Stimulated activated CD8-positive, alpha-beta memory T cell treated with anti-CD3 and anti-CD28 coated beads, Interleukin-4, amount 100 ng/mL, for 1 hour (primary cell): ENCODE data around the gene MDC1.

ENCODE experiments used
- DNase-seq, 2 donors: peaks; one replicate each; pipeline ENCODE4 v3.0.0-alpha.2; 2020; ENCODE audit warnings: low read depth in 2 of 2, low spot score in 1 of 2

The MDC1 gene

DNA sequence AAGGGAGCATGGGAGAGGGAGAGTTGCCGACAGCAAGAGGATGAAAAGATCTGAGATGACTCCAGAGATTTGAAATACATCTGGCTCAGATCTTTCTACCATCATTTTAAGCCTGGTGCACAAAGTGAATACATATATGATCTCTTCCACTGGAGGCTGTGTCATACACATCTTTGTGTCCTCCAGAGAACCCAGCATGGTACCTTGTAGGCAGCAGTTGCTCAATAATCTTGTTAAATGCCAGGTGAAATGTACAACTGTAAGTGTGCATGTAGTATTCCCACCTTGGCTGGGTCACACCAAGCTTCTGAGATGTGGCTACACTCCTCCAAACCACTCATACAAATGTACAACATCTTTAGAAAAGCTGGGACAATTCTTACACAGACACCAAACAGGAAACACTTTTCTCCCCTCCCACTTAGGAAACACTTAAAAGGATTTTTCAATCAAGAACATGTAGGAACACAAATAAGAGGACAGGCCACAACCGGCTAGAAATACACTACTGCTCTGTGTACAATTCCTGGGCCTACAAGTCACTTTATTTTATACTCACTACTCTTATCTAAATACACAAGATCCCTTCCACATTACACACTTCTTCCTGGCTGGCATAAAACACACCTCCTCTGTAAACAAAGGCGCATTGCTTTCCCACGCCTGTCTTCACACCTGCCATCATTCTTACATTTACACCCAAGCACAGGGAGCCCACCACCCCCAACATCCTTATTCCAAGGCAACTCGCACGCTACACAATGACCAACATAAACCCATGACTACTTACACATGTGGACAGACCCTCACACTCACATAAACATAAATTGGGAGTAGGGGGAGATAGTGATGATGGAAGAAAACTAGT lies 31.1 kb upstream of the MDC1 start:
- no peak for DNase-seq

GRCh38 chr6:30747300-30747687 lies 30.2 kb upstream of the MDC1 start:
- DNase-seq, result no peak

GRCh38 chr6:30744054-30744805 lies 27.1 kb upstream of the MDC1 start, which contains the start of gene IER3:
Gene IER3, minus strand, starts transcription at chr6:30744547. Its CDS starts 29 bp downstream, at chr6:30744518.
- peak in 1 of 2 donors; percentile 51 for DNase-seq

DNA sequence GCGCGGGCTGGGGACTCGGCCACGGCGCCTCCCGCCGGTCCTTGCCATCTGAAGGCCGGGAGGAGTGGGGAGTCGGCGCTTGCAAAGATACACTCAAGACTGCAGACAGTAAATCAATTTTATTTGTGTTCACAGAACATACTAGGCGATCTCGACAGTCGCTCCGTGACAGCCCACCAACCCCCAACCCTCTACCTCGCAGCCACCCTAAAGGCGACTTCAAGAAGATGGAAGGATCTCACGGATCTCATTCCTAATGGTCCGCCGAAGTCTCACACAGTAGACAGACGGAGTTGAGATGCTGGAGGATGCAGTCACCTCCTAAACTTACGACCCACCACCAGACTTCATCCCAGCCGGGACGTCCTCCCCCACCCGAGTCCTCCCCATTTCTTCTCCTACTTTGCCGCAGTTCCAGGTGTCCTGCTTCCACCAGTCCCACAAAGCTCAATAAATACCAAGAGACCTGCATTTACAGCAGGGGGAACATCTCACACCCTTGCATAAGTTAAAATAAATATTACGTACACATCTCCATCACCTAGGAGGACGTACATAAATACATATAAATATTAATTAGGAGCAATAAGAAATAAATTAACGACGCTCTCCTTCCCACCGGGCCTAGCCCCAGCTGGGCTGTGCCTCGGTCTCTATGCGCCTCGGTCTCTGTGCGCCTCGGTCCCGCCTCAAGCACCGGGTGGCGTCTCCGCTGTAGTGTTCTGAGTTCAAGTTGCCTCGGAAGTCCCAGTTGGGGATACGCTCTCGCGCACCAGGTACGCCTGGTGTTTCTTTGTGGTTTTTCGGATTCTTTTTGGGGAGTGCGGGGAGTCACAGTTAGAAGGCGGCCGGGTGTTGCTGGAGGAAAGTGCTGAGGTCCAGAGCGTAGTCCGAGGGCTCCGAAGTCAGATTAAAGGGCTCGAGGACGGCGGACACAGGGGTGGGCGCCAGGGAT lies 26.3 kb upstream of the MDC1 start:
- no peak for DNase-seq

DNA sequence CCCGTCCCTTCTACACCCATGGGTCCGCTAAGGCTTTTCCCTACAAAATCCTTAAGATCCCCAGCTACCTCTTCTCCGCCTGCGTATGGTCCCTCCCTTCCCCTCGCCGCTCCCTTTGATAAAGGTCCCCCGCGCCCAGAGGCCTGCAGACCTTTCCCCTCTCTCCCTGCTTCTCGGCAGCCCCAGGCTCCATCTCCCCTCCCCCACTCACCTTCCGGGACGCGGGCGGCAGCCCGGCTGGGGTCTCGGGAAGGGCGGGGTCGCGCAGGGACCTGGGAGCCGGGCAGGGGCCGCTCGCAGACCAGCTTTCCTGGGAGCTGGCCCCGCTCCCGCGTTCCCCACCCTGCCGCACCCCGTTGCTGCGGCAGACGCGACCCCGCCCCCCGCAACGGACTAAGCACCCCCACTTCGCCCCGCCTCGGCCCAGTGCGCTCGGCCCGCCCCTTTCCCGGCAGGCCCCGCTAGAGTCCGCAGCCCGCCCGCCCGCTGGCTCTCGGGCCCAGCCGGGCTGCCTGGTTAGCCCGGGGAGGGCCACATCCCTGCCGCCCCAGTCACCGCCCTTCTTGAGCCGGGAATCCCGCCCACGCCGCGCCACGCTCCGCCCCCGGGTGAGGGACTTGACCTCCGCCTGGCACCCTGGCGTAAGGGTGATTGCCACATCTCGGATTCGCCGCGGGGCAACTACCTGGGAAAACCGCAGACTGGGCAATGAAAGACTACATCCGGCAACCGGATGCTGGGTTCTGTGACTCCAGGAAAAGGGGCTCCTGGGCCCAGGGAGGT lies 25.4 kb upstream of the MDC1 start, which contains the start of gene FLOT1:
TSS of gene FLOT1 (minus strand) at position 372 of the 783 bp plus-strand sequence. CDS start 498 bp downstream, outside the sequence.
- DNase-seq, result peak; percentile 72

DNA sequence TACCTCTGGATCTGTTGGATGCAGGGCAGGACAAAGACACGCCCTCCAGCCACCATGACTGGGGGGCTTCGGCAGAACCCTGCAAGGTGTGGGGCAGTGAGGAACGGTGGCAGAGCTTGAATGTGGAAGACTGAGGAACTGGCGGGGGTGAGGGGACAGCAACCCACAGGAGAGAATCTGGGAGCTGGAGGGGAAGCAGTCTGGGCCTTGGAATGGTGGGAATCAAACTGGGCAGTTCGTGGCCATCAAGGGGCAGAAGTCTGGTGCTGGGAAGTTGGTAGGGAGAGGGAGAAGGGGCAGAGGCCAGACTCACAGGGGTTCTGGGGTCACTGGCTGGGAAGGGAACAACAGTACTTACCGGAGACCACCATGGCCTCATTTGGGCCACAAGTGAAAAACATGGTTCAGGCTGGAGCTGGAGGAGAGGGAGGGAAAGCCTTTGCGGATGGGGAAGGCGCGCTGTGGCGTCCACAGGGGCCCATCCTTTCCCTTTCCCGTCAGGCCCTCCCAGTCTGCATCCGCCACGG lies 24.8 kb upstream of the MDC1 start:
- no peak for DNase-seq

GRCh38 chr6:30741063-30741779 lies 24.1 kb upstream of the MDC1 start:
- no peak for DNase-seq

GRCh38 chr6:30740540-30740870 lies 23.4 kb upstream of the MDC1 start:
- no peak for DNase-seq

- no peak for DNase-seq
Measured at GRCh38 chr6:30738532-30738931, 21.5 kb upstream of the MDC1 start.

DNA sequence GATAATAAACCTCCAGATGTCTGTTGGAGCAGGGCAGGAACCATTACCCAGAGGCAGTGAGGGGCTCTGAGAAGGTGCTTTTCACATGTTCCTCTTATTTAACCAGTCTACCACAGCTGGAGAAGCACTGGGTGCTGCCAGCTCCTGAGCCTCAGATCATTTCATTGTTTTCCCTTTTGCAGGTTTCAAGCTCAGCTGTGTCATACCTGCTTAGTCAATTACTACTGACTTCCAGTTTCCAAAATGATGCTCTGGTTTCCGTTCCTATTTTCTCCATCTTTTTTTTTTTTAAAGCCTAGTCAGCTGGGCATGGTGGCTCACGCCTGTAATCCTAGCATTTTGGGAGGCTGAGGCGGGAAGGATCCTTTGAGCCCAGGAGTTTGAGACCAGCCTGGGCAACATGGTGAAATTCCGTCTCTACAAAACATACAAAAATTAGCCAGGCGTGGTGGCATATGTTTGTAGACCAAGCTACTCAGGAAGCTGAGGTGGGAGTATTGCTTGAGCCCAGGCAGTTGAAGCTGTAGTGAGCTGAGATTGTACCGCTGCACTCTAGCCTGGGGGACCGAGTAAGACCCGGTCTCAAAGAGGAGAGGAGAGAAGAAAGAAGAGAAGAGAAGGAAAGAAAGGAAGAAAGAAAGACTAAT lies 18.7 kb upstream of the MDC1 start:
- DNase-seq, result no peak

GRCh38 chr6:30732237-30732943 lies 15.3 kb upstream of the MDC1 start:
- no peak for DNase-seq

DNA sequence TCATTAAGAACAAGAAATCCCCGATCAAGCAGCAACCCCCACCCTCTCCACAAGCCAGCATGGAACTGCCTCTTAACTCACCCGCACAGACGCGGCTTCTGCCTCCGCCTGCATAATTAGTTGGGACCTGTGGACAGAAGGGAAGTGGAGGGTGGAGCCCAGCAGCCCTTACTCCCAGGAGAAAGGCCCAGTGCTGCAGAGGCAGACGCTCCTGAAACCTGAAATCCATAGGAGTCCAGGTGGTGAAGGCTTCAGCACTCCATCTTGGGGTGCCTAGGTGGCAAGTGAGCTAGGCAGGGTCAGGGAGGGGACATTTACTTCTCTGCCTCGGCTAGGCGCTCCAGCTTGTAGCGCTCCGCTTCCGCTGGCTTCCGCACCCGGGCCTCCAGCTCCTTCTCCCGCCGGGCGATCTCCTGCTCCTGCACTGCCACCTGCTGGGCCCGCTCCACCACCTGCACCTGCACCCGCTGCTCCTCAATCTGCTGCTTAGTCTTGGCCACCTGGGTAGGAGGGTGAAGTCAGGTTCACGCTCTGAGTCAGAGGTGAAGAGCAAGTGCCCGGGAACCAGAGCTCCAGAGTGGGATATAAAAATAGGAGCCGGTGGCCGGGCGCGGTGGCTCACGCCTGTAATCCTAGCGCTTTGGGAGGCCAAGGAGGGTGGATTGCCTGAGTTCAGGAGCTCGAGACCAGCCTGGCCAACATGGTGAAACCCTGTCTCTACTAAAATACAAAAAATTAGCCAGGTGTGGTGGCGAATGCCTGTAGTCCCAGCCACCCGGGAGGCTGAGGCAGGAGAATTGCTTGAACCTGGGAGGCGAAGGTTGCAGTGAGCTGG lies 13.7 kb upstream of the MDC1 start:
- peak in 1 of 2 donors; percentile 66 for DNase-seq

DNA sequence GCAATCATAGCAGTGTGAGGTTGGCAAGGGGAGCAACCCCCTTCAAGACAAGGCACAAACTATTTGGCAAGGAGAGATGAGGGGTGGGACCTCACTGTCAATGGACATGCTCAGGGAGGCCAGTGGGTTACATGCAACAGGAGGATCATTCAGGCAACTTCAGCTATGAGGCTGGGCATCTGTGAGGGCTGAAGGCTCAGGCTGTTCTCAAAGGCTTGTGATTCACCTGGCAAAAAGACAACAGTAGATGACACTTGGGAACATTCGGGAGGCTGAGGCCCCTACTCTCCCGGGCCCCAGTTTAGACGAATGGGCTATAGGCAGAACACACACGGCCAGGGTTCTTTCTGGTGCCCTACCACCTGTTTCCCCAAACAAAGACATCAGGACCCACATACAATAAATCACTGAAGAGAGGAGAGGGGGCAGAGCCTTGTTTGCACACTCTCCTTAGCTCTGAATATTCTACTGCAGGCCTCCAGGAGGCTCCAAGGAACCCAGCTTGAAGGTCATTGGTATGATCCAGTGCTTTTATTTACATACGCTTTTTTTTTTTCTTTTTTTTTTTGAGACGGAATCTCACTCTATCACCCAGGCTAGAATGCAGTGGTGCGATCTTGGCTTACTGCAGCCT lies 11.0 kb upstream of the MDC1 start:
- no peak for DNase-seq

GRCh38 chr6:30726506-30727413 lies 9.7 kb upstream of the MDC1 start:
- DNase-seq, result no peak

DNA sequence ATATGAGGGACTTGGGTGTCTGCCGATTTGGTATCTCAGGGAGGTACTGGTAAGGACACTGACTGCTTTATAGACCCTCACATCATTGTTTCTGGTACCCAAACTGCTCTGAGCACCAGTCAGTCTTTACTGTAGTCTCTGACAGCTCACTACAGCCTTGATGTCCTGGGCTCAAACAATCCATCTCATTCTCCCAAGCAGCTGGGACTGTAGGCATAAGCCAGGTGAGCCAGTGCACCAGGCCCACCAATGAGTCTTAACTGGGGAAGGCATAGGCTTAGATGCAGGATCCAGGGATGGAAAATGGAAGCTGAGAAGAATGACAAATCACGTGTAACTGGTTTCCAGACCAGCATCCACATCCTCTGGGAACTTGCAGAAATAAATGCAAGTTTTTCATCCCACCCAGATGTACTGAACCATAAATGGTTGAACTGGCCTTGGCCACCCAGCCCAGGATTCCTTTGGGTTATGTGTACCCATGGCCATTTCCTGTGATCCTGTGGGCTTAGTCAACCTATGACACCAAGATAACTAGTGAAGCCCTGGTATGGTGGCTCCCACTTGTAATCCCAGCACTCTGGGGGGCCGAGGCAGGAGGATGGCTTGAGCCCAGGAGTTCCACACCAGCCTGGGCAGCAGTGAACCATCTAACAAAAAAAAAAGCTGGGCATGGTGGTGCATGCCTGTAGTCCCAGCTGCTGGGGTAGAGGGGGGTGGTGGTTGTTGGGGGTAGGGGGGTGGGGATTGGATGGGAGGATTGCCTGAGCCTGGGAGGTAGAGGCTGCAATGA lies 8.8 kb upstream of the MDC1 start:
- no peak for DNase-seq
